DOHH2 (cell line): ENCODE measurements around the gene AEN.

Experiments
- CTCF ChIP-seq: fragments of 200-600 bp; sonication (generic); IDR thresholded peaks from one replicate; pipeline ENCODE4 v1.5.1; 2014; ENCODE audit warnings: antibody characterized with exemption, mild to moderate bottlenecking, low read depth, low read length; ENCODE audit not compliant: poor library complexity, severe bottlenecking
- EZH2phosphoT487 ChIP-seq: fragments of 200-600 bp; sonication (generic); IDR thresholded peaks from 2 replicates; pipeline ENCODE4 v1.6.1; 2017; ENCODE audit warnings: borderline replicate concordance, mild to moderate bottlenecking, antibody characterized with exemption, low read length, moderate library complexity, mixed read lengths

GRCh38 chr15:88663141-88663621, 42.0 kb downstream of the AEN start:
- TF ChIP-seq CTCF (no peak), EZH2phosphoT487 (no peak)
